Ammon's horn (tissue), 1 donor: ENCODE measurements around the gene SERTAD4.
A peak's percentile ranks its signal among the peaks of the same experiment; 100 is the strongest.
"Not testable (repeated sequence)": the region's sequence is repeated elsewhere in the genome, so short reads cannot be mapped to it uniquely, and the experiment has no call there.

Experiments
- DNase-seq: peaks from one replicate; pipeline ENCODE4 v3.0.0-alpha.2; 2016; ENCODE audit warnings: low spot score

SERTAD4 gene

GRCh38 chr1:210260096-210260495 lies 27.5 kb downstream of the SERTAD4 start:
- DNase-seq = no peak

GRCh38 chr1:210262167-210262896 lies 29.7 kb downstream of the SERTAD4 start:
- no peak for DNase-seq

- DNase-seq = no peak
Observed at GRCh38 chr1:210262897-210263272, 30.3 kb downstream of the SERTAD4 start.

GRCh38 chr1:210263963-210264362 lies 31.4 kb downstream of the SERTAD4 start:
- no peak for DNase-seq

- DNase-seq = peak; percentile 21
Observed at GRCh38 chr1:210264496-210265380, 32.1 kb downstream of the SERTAD4 start.

- DNase-seq = not testable (repeated sequence)
Observed at GRCh38 chr1:210265392-210265955, 32.9 kb downstream of the SERTAD4 start.

- no peak for DNase-seq
Observed at GRCh38 chr1:210269981-210270380, 37.4 kb downstream of the SERTAD4 start.

GRCh38 chr1:210272666-210273065 lies 40.1 kb downstream of the SERTAD4 start:
- DNase-seq = no peak

- DNase-seq = no peak
Observed at GRCh38 chr1:210280221-210280620, 47.6 kb downstream of the SERTAD4 start.

GRCh38 chr1:210288116-210288515 lies 55.5 kb downstream of the SERTAD4 start:
- DNase-seq = no peak

- DNase-seq = no peak
Observed at GRCh38 chr1:210289248-210289647, 56.7 kb downstream of the SERTAD4 start.

- no peak for DNase-seq
Observed at GRCh38 chr1:210291081-210291764, 58.6 kb downstream of the SERTAD4 start.

GRCh38 chr1:210291786-210292230 lies 59.2 kb downstream of the SERTAD4 start:
- DNase-seq = no peak

GRCh38 chr1:210292231-210292871 lies 59.8 kb downstream of the SERTAD4 start:
- DNase-seq = peak; percentile 29

- DNase-seq = no peak
Observed at GRCh38 chr1:210293171-210293607, 60.6 kb downstream of the SERTAD4 start.

GRCh38 chr1:210294999-210295745 lies 62.6 kb downstream of the SERTAD4 start:
- no peak for DNase-seq
